PC-3 (cell line): ENCODE measurements around the gene CNIH4. TPM values are rescaled to one million over a fixed set of nuclear protein-coding genes. Genes with fewer than 3 reads are reported as not detected.
"Not testable (repeated sequence)": the region's sequence is repeated elsewhere in the genome, so short reads cannot be mapped to it uniquely, and the experiment has no call there.

Experiments used
- ATAC-seq: fragments of 200-7000 bp; cut with Tn5 transposase; 2 replicates; pipeline ENCODE4 v1.9.1; 2020; ENCODE audit warnings: mild to moderate bottlenecking, moderate library complexity
- Bru-seq: library from RNA; stranded (reverse); fragments of 400-500 nt; gene quantifications from one replicate; lab custom pipeline; 2021; lab: Mats Ljungman, UMichigan
- BruChase-seq, 2 experiments: library from RNA; stranded (reverse); fragments of 400-500 nt; gene quantifications; one replicate each; lab custom pipeline; 2021; lab: Mats Ljungman, UMichigan
- BruUV-seq: library from RNA; stranded (reverse); fragments of 400-500 nt; replicated peaks from 2 replicates; lab custom pipeline; 2021; lab: Mats Ljungman, UMichigan
- CTCF ChIA-PET: fragments of 300-600 bp; sonication (Branson Sonifier 250); formaldehyde crosslinking; loops from one replicate; lab custom pipeline; 2022; ENCODE audit warnings: antibody characterized with exemption; lab: Charles Lee
- POLR2A ChIA-PET: fragments of 300-600 bp; sonication (Branson Sonifier 250); formaldehyde crosslinking; loops from one replicate; lab custom pipeline; 2022; ENCODE audit warnings: antibody characterized with exemption; ENCODE audit not compliant: unreplicated experiment; lab: Charles Lee
- DNase-seq: peaks from one replicate; pipeline ENCODE4 v3.0.0-alpha.2; 2015
- H2AFZ ChIP-seq: fragments of 300-600 bp; sonication (generic); 2 replicates; pipeline ENCODE4 v1.6.0; 2016; ENCODE audit warnings: antibody characterized with exemption, low read length
- H3F3A ChIP-seq: fragments of 300-600 bp; sonication (generic); one replicate; pipeline ENCODE4 v1.6.0; 2017; ENCODE audit warnings: antibody characterized with exemption, low read length, control low read depth, mild to moderate bottlenecking; ENCODE audit not compliant: unreplicated experiment
- H3K27ac ChIP-seq: fragments of 300-600 bp; sonication (generic); 2 replicates; pipeline ENCODE4 v1.5.1; 2016; ENCODE audit warnings: mild to moderate bottlenecking, low read length
- H3K27me3 ChIP-seq: fragments of 300-600 bp; sonication (generic); 2 replicates; pipeline ENCODE4 v1.6.1; 2016; ENCODE audit warnings: low read length, mixed read lengths
- H3K36me3 ChIP-seq: fragments of 300-600 bp; sonication (generic); 2 replicates; pipeline ENCODE4 v1.6.1; 2016; ENCODE audit warnings: low read depth, mixed run types, low read length, mixed read lengths
- H3K4me1 ChIP-seq: fragments of 300-600 bp; sonication (generic); 2 replicates; pipeline ENCODE4 v1.5.1; 2016; ENCODE audit warnings: low read length; ENCODE audit not compliant: insufficient read depth
- H3K4me2 ChIP-seq: fragments of 300-600 bp; sonication (generic); 2 replicates; pipeline ENCODE4 v1.6.0; 2016; ENCODE audit warnings: low read length
- H3K4me3 ChIP-seq: fragments of 300-600 bp; sonication (generic); 2 replicates; pipeline ENCODE4 v1.5.1; 2016; ENCODE audit warnings: mild to moderate bottlenecking, low read length, mixed read lengths
- H3K79me2 ChIP-seq: fragments of 300-600 bp; sonication (generic); 2 replicates; pipeline ENCODE4 v1.6.1; 2017; ENCODE audit warnings: low read length, mixed read lengths
- H3K9ac ChIP-seq: fragments of 300-600 bp; sonication (generic); 2 replicates; pipeline ENCODE4 v1.6.0; 2016; ENCODE audit warnings: mild to moderate bottlenecking, low read length
- H3K9me2 ChIP-seq: fragments of 300-600 bp; sonication (generic); replicated peaks from 2 replicates; pipeline ENCODE4 v1.6.1; 2016; ENCODE audit warnings: mixed run types, low read length, mixed read lengths
- H3K9me3 ChIP-seq: fragments of 300-600 bp; sonication (generic); 2 replicates; pipeline ENCODE4 v1.6.1; 2016; ENCODE audit warnings: low read length, mixed read lengths
- H4K20me1 ChIP-seq: fragments of 300-600 bp; sonication (generic); 2 replicates; pipeline ENCODE4 v1.6.1; 2016; ENCODE audit warnings: low read length, mixed read lengths
- CTCF ChIP-seq: fragments of 300-600 bp; sonication (generic); conservative IDR thresholded peaks from 2 replicates; pipeline ENCODE4 v1.5.1; 2017; ENCODE audit warnings: antibody characterized with exemption, low read depth, mild to moderate bottlenecking, low read length
- EZH2 ChIP-seq: fragments of 300-600 bp; sonication (generic); IDR thresholded peaks from one replicate; pipeline ENCODE4 v1.6.1; 2017; ENCODE audit warnings: antibody characterized with exemption, mild to moderate bottlenecking, low read length; ENCODE audit not compliant: unreplicated experiment
- EZH2phosphoT487 ChIP-seq: fragments of 300-600 bp; sonication (generic); IDR thresholded peaks from 2 replicates; pipeline ENCODE4 v1.6.1; 2018; ENCODE audit warnings: mild to moderate bottlenecking, antibody characterized with exemption, low read length, borderline replicate concordance
- intact Hi-C: fragments of 100-400 bp; cut with micrococcal nuclease; formaldehyde crosslinking; loops from 2 replicates; pipeline ENCODE4 v1.9.0; 2023
- long read RNA-seq: library from polyadenylated mRNA; unstranded; transcript quantifications from one replicate; pipeline ENCODE4 v2.0.0, GENCODE V29; 2021; ENCODE audit not compliant: unreplicated experiment
- total RNA-seq: library from RNA; depleted of rRNA; stranded (reverse); fragments of >200 nt; gene quantifications from 2 replicates; pipeline ENCODE4 v1.2.3, GENCODE V29; 2014; rRNA removed

Gene CNIH4
- total RNA-seq (49.2 and 89.9 TPM in 2 replicates), Bru-seq, nascent RNA (percentile 80 among the genes with signal in this experiment), BruChase-seq, experiment 1, labeled RNA remaining after a 6-hour chase (percentile 86 among the genes with signal in this experiment), BruChase-seq, experiment 2, labeled RNA remaining after a 2-hour chase (percentile 86 among the genes with signal in this experiment)
- long read RNA-seq, full-length matches to known transcripts: 122 of 215 reads
- long read RNA-seq, partial matches to known transcripts: 25 of 215 reads
- long read RNA-seq, other reads (novel, unspliced or antisense): 68 of 215 reads

DNA sequence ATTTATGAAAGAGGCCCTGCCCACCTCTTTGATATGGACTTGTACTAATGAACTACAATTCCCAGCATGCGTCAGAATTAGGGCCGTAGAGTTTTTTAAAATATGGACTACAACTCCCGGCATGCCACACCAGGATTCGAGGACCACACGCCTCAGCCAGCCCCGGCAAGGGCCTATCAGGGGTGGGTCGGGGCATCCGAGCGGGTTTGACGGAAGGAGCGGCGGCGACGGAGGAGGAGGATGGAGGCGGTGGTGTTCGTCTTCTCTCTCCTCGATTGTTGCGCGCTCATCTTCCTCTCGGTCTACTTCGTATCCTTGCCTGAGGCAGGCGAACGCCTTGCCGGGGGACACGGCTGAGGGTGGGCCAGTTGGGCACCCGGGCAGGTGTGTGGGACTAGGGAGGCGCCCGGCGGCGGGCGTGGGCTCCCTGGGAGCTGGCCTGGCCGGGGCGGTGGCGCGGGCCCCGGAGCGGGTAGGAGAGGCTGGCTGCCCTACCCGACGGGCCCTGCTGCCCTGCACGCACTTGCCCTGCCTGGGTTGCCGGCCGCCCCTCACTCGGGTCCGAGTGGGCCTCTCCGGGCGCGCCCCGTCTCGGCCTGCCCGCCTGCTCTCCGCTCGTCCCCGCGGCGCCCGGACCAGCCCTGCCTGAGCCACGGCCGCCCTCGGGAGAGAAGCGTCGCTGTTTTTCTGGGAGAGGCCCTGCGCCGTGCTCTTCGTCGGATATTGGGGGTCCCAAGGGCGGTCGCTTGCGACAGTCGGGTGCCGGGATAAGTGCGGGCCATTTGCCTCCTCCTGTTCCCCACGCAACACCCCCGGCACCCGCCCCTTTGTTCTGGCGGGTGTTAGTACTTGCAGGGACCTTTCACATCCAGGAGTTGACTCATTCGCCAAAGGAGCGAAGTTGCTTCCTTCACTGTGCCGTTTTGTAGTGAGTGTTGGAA is at the start of gene CNIH4:
TSS of gene CNIH4 (plus strand) at position 195 of the 941 bp plus-strand sequence. CDS start at position 241, 46 bp downstream.
- Histone ChIP-seq H2AFZ (peak within 1 kb of the TSS; percentile 97), H3F3A (no peaks in the 10 kb centered on the region), H3K4me3 (peak within 1 kb of the TSS; percentile 68), H4K20me1 (no peaks in the 10 kb centered on the region), H3K27ac (peak within 1 kb of the TSS; percentile 1), H3K4me2 (peak within 1 kb of the TSS; percentile 82), H3K79me2 (peaks cover 52% of the 10 kb centered on the region), H3K4me1 (peaks cover 14% of the 10 kb centered on the region), H3K27me3 (no peaks in the 10 kb centered on the region), H3K36me3 (no peaks in the 10 kb centered on the region), H3K9me2 (no peaks in the 10 kb centered on the region), H3K9ac (peak within 1 kb of the TSS; percentile 83), H3K9me3 (no peaks in the 10 kb centered on the region)
- peak; percentile 98 for DNase-seq
- intact Hi-C loops: loop anchor here (1.0 to 2.0 kb wide), 2 partner anchors 76 to 100 kb away; no protein-coding TSS in a partner anchor
- peak; percentile 95 for ATAC-seq
- TF ChIP-seq EZH2 (no peak), CTCF (no peak), EZH2phosphoT487 (no peak)
- POLR2A ChIA-PET: interaction anchor here (0.5 to 0.6 kb wide), 4 partner anchors 77 to 1298 kb away, joined by 3 to 4 read pairs (median 3); no protein-coding TSS in a partner anchor
- BruUV-seq: no TSS peak
- CTCF ChIA-PET: no interaction called here

- ChIA-PET POLR2A (no interaction called here), CTCF (interaction anchor here (0.6 kb wide), 2 partner anchors 151 to 615 kb away, joined by 3 to 4 read pairs; no protein-coding TSS in a partner anchor)
- peaks cover 36% of the 10 kb centered on the region for H3K36me3 ChIP-seq
- no peaks in the 10 kb centered on the region for H3K27me3 ChIP-seq
- peaks cover 7% of the 10 kb centered on the region for H3F3A ChIP-seq
- no peak overlapping the region for H3K9ac ChIP-seq
- no TSS peak for BruUV-seq
- peaks cover 35% of the 10 kb centered on the region for H3K4me1 ChIP-seq
- no peak for TF ChIP-seq CTCF
- no peak for TF ChIP-seq EZH2phosphoT487
- no peak for TF ChIP-seq EZH2
- H3K4me3 ChIP-seq: no peak overlapping the region
- ATAC-seq: no peak
- H3K79me2 ChIP-seq: no peaks in the 10 kb centered on the region
- H3K4me2 ChIP-seq: no peak overlapping the region
- no peak overlapping the region for H2AFZ ChIP-seq
- intact Hi-C loops: no loop called here
- peaks cover 4% of the 10 kb centered on the region; the same call in 1 of the 2 replicates for H4K20me1 ChIP-seq
- no peak for DNase-seq
- no peaks in the 10 kb centered on the region for H3K9me3 ChIP-seq
- no peak overlapping the region for H3K27ac ChIP-seq
- H3K9me2 ChIP-seq: no peaks in the 10 kb centered on the region
Observed at GRCh38 chr1:224308064-224308463, 48.6 kb upstream of the CNIH4 start.

DNA sequence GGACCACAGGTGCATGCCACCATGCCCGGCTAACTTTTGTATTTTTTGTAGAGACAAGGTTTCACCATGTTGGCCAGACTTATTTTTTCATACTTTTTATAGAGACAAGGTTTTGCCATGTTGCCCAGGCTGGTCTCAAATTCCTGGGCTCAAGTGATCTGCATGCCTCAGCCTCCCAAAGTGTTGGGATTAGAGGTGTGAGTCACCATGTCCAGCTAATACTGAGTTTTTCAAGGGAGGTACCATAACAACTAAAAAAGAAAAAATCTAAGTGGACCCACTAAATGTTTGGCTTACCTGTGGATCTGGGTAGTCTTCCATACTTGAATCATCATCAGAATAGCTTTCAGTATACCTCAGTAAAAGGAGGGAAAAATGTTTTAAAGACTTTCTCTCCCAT is 45.2 kb upstream of the CNIH4 start:
- H3K4me2 ChIP-seq, H3K4me1 ChIP-seq, H3F3A ChIP-seq, H3K4me3 ChIP-seq, DNase-seq, H3K9ac ChIP-seq, H3K9me3 ChIP-seq, CTCF ChIA-PET, ATAC-seq, BruUV-seq, H2AFZ ChIP-seq, POLR2A ChIA-PET, H3K27me3 ChIP-seq, intact Hi-C loops, H3K27ac ChIP-seq, H3K9me2 ChIP-seq, H4K20me1 ChIP-seq: not testable (repeated sequence)
- peaks cover 12% of the 10 kb centered on the region for H3K79me2 ChIP-seq
- H3K36me3 ChIP-seq: peaks cover 43% of the 10 kb centered on the region
